Coronary artery (tissue), 2 donors: ENCODE results near the gene SPIRE1.

ENCODE experiments used
- DNase-seq: peaks from one replicate; pipeline ENCODE4 v3.0.0-alpha.2; 2017; ENCODE audit warnings: low spot score
- H3K27ac ChIP-seq, 2 donors: fragments of 200-600 bp; sonication (generic); one replicate each; pipeline ENCODE4 v1.5.1; 2016 to 2019
- H3K4me3 ChIP-seq: fragments of 200-600 bp; sonication (generic); 2 replicates; pipeline ENCODE4 v1.5.1; 2016; ENCODE audit warnings: mild to moderate bottlenecking, moderate library complexity
- CTCF ChIP-seq: fragments of 200-600 bp; sonication (generic); IDR thresholded peaks from one replicate; pipeline ENCODE4 v1.5.1; 2019; ENCODE audit warnings: antibody characterized with exemption

The SPIRE1 gene

GRCh38 chr18:12599543-12599942 lies 58.4 kb downstream of the SPIRE1 start:
- Histone ChIP-seq H3K27ac (no peak overlapping the region), H3K4me3 (no peak overlapping the region)
- TF ChIP-seq CTCF: no peak
- DNase-seq: no peak

GRCh38 chr18:12598181-12598930 lies 59.6 kb downstream of the SPIRE1 start:
- Histone ChIP-seq H3K4me3 (no peak overlapping the region), H3K27ac (peak overlapping the region in 1 of 2 donors; percentile 11)
- no peak for DNase-seq
- no peak for TF ChIP-seq CTCF

GRCh38 chr18:12597760-12598159 lies 60.1 kb downstream of the SPIRE1 start:
- peak; percentile 73 for DNase-seq
- Histone ChIP-seq H3K27ac (peak overlapping the region; percentile 11 to 50), H3K4me3 (peak overlapping the region; percentile 5)
- no peak for TF ChIP-seq CTCF

GRCh38 chr18:12595571-12596255 lies 62.2 kb downstream of the SPIRE1 start:
- Histone ChIP-seq H3K27ac (no peak overlapping the region), H3K4me3 (no peak overlapping the region)
- DNase-seq: no peak
- no peak for TF ChIP-seq CTCF

- no peak for TF ChIP-seq CTCF
- H3K4me3 ChIP-seq: no peak overlapping the region
- DNase-seq: no peak
- H3K27ac ChIP-seq: no peak overlapping the region
These were observed 64.0 kb downstream of the SPIRE1 start for GRCh38 chr18:12593866-12594265.

GRCh38 chr18:12592597-12593127 lies 65.2 kb downstream of the SPIRE1 start:
- TF ChIP-seq CTCF: no peak
- Histone ChIP-seq H3K4me3 (no peak overlapping the region), H3K27ac (no peak overlapping the region)
- DNase-seq: no peak

- H3K4me3 ChIP-seq: no peak overlapping the region
- DNase-seq: no peak
- no peak overlapping the region for H3K27ac ChIP-seq
- TF ChIP-seq CTCF: no peak
These were observed 68.5 kb downstream of the SPIRE1 start for GRCh38 chr18:12589448-12589847.
